ENCODE measurements around the gene TMEM220.

Gene TMEM220

GRCh38 chr17:10668775-10669174 lies 61.0 kb downstream of the TMEM220 start:
- H3K4me3 ChIP-seq (ENCODE audit: low read depth, low read length) = no peak overlapping the region
- DNase-seq (ENCODE audit: low read depth) = peak; percentile 13
- no peak for TF ChIP-seq CTCF (conservative IDR thresholded peaks at IDR 0.05; ENCODE audit: low read depth, low read length)

DNA sequence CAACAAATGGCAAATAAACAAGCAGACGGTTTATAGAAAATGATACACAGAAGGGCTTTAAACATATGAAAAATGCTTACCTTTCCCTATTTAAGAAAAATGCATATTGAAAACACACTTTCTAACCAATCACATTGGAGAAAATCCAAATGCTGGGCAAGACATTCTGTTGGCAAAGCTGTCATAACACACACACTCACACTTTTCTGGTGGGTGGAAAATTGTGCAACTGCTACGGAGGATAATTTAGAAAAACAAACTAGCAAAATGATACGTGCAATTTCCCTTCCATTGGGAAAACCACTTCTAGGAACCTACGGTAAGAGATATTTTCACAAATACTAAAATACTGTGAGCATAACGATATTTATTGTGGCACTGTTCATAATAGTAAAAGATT lies 62.9 kb downstream of the TMEM220 start:
- H3K4me3 ChIP-seq (ENCODE audit: low read depth, low read length) = no peak overlapping the region
- peak; percentile 23 for DNase-seq (ENCODE audit: low read depth)

DNA sequence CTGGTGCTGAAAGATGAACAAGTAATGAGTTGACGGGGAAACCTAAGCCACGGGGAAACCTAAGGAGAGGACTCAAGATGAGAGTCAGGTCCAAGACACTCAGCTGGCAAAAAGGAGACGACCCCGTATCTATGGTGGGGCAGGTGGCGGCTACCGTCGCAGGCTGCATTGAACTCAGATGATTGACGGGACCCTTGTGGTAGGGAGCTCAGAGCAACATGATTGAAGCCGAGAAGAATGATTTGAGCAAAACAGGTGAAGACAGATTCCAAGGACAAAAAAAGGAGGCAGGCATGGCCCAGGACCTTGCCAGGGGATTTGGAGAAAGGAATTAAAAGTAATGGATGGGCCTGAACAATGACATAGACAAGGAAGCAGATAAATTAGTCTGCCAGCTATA lies 65.3 kb downstream of the TMEM220 start:
- no peak for TF ChIP-seq CTCF (conservative IDR thresholded peaks at IDR 0.05; ENCODE audit: low read depth, low read length)
- DNase-seq (ENCODE audit: low read depth) = no peak
- H3K4me3 ChIP-seq (ENCODE audit: low read depth, low read length) = no peak overlapping the region

More for the DNA sequence above, 62.9 kb downstream of the TMEM220 start:
- TF ChIP-seq CTCF (conservative IDR thresholded peaks at IDR 0.05; ENCODE audit: low read depth, low read length) = no peak

Data from choroid plexus epithelial cell (primary cell).